Urothelium cell line (cell line): ENCODE measurements around the gene FKBP2.

ENCODE experiments used
- DNase-seq: peaks from one replicate; pipeline ENCODE4 v3.0.0; 2011; ENCODE audit warnings: low spot score, mixed read lengths
- FAIRE-seq: peaks from 2 replicates; lab custom pipeline; 2011; peaks lifted over from hg19 to GRCh38; lab: Jason Lieb, UNC

Gene FKBP2

GRCh38 chr11:64246871-64247728, 6.2 kb downstream of the FKBP2 start, which contains the start of gene PPP1R14B:
Gene PPP1R14B, minus strand, starts transcription at chr11:64246943. Its CDS starts 270 bp downstream, at chr11:64246673.
- FAIRE-seq: no peak
- DNase-seq: peak; percentile 91

GRCh38 chr11:64247729-64248531, 7.0 kb downstream of the FKBP2 start:
- DNase-seq (no peak), FAIRE-seq (no peak)

GRCh38 chr11:64248578-64248977, 7.7 kb downstream of the FKBP2 start:
- FAIRE-seq (no peak), DNase-seq (no peak)

GRCh38 chr11:64249038-64249437, 8.1 kb downstream of the FKBP2 start:
- no peak for DNase-seq
- no peak for FAIRE-seq

- DNase-seq (no peak), FAIRE-seq (no peak)
These were observed 8.9 kb downstream of the FKBP2 start for GRCh38 chr11:64249563-64250414.

- FAIRE-seq (no peak), DNase-seq (peak; percentile 35)
These were observed 9.6 kb downstream of the FKBP2 start for GRCh38 chr11:64250415-64251015.

- DNase-seq (peak; percentile 85), FAIRE-seq (no peak)
These were observed 10.3 kb downstream of the FKBP2 start, which contains the start of gene PLCB3 for GRCh38 chr11:64251016-64251752. Gene PLCB3, plus strand, starts transcription at chr11:64251530. Its CDS starts 120 bp downstream, at chr11:64251650.

- no peak for FAIRE-seq
- no peak for DNase-seq
These were observed 10.8 kb downstream of the FKBP2 start for GRCh38 chr11:64251753-64252002.

- DNase-seq: peak; percentile 74
- FAIRE-seq: no peak
These were observed 11.3 kb downstream of the FKBP2 start for GRCh38 chr11:64252003-64252872.

- FAIRE-seq (no peak), DNase-seq (no peak)
These were observed 12.1 kb downstream of the FKBP2 start for GRCh38 chr11:64253043-64253442.

- FAIRE-seq (no peak), DNase-seq (no peak)
These were observed 12.6 kb downstream of the FKBP2 start for GRCh38 chr11:64253481-64253880.

- DNase-seq (no peak), FAIRE-seq (no peak)
These were observed 13.4 kb downstream of the FKBP2 start for GRCh38 chr11:64254326-64254725.

- no peak for DNase-seq
- FAIRE-seq: no peak
These were observed 14.5 kb downstream of the FKBP2 start for GRCh38 chr11:64255135-64256128.

- no peak for FAIRE-seq
- DNase-seq: no peak
These were observed 15.4 kb downstream of the FKBP2 start for GRCh38 chr11:64256300-64256699.

- FAIRE-seq (no peak), DNase-seq (no peak)
These were observed 17.5 kb downstream of the FKBP2 start for GRCh38 chr11:64258356-64258755.

- no peak for DNase-seq
These were observed 18.1 kb downstream of the FKBP2 start for GRCh38 chr11:64258946-64259532.

GRCh38 chr11:64259533-64260067, 18.7 kb downstream of the FKBP2 start:
- DNase-seq (no peak), FAIRE-seq (no peak)

More at GRCh38 chr11:64258946-64259532, 18.1 kb downstream of the FKBP2 start:
- FAIRE-seq: no peak
